Amniotic epithelial cell (primary cell): Measurements from ENCODE around the gene UBE2U.

Source experiments
- DNase-seq: peaks from one replicate; pipeline ENCODE4 v3.0.0-alpha.2; 2010; ENCODE audit warnings: low read depth

UBE2U gene

GRCh38 chr1:64192290-64192689, 11.1 kb upstream of the UBE2U start:
- no peak for DNase-seq

GRCh38 chr1:64194168-64195080, 9.0 kb upstream of the UBE2U start:
- no peak for DNase-seq

- DNase-seq = no peak
Measured at GRCh38 chr1:64195081-64195395, 8.4 kb upstream of the UBE2U start.

GRCh38 chr1:64196074-64196870, 7.2 kb upstream of the UBE2U start:
- DNase-seq = no peak

GRCh38 chr1:64197076-64197475, 6.3 kb upstream of the UBE2U start:
- DNase-seq = no peak

- peak; percentile 29 for DNase-seq
Measured at GRCh38 chr1:64199154-64199553, 4.3 kb upstream of the UBE2U start.

GRCh38 chr1:64200064-64200463, 3.4 kb upstream of the UBE2U start:
- DNase-seq = no peak

- peak; percentile 48 for DNase-seq
Measured at GRCh38 chr1:64209221-64209620, 5.8 kb downstream of the UBE2U start.

- DNase-seq = peak; percentile 86
Measured at GRCh38 chr1:64212031-64212430, 8.6 kb downstream of the UBE2U start.

- no peak for DNase-seq
Measured at GRCh38 chr1:64215576-64215975, 12.2 kb downstream of the UBE2U start.

GRCh38 chr1:64220241-64220640, 16.8 kb downstream of the UBE2U start:
- peak; percentile 87 for DNase-seq

GRCh38 chr1:64223329-64224151, 20.1 kb downstream of the UBE2U start:
- DNase-seq = peak; percentile 98

- peak; percentile 12 for DNase-seq
Measured at GRCh38 chr1:64224236-64224635, 20.8 kb downstream of the UBE2U start.

- DNase-seq = peak; percentile 16
Measured at GRCh38 chr1:64228167-64228957, 24.9 kb downstream of the UBE2U start.

- no peak for DNase-seq
Measured at GRCh38 chr1:64229307-64229706, 25.9 kb downstream of the UBE2U start.

- no peak for DNase-seq
Measured at GRCh38 chr1:64231153-64231552, 27.7 kb downstream of the UBE2U start.

GRCh38 chr1:64231654-64232053, 28.2 kb downstream of the UBE2U start:
- DNase-seq = no peak

- no peak for DNase-seq
Measured at GRCh38 chr1:64234714-64235113, 31.3 kb downstream of the UBE2U start.

- peak; percentile 72 for DNase-seq
Measured at GRCh38 chr1:64235181-64235580, 31.8 kb downstream of the UBE2U start.

- no peak for DNase-seq
Measured at GRCh38 chr1:64235910-64236309, 32.5 kb downstream of the UBE2U start.

GRCh38 chr1:64236541-64236954, 33.1 kb downstream of the UBE2U start:
- DNase-seq = no peak
